Psoas muscle (tissue), 8 donors: ENCODE results near the gene PRR15. TPM values are rescaled to one million over a fixed set of nuclear protein-coding genes. Genes with fewer than 3 reads are reported as not detected.

Experiments
- ATAC-seq, 4 donors: fragments of 200-7000 bp; cut with Tn5 transposase; one replicate each; pipeline ENCODE4 v1.9.1; 2020; ENCODE audit warnings: moderate library complexity in 3 of 4, mild to moderate bottlenecking in 2 of 4
- DNase-seq, 2 donors: peaks; one replicate each; pipeline ENCODE4 v3.0.0-alpha.2; 2020
- H3K27ac ChIP-seq: fragments of 200-600 bp; one replicate; pipeline ENCODE4 v1.8.0; 2022
- H3K27me3 ChIP-seq, 3 donors: fragments of 200-600 bp in 1 of 3; one replicate each; pipeline versions ENCODE4 v1.6.1 to v1.8.0; 2013 to 2022; ENCODE audit warnings: low read length in 2 of 3, mild to moderate bottlenecking in 2 of 3, moderate library complexity in 1 of 3; ENCODE audit not compliant: insufficient read depth in 3 of 3
- H3K36me3 ChIP-seq, 2 donors: fragments of 200-600 bp in 1 of 2; one replicate each; pipeline versions ENCODE4 v1.6.1 to v1.8.0; 2013 to 2022; ENCODE audit warnings: low read depth in 1 of 2, mild to moderate bottlenecking in 1 of 2, moderate library complexity in 1 of 2; ENCODE audit not compliant: insufficient read depth in 1 of 2
- H3K4me1 ChIP-seq: fragments of 200-600 bp; one replicate; pipeline ENCODE4 v1.8.0; 2022
- H3K4me3 ChIP-seq: fragments of 200-600 bp; one replicate; pipeline ENCODE4 v1.8.0; 2022; ENCODE audit warnings: mild to moderate bottlenecking
- H3K9me3 ChIP-seq: fragments of 200-600 bp; one replicate; pipeline ENCODE4 v1.8.0; 2022
- CTCF ChIP-seq: fragments of 200-600 bp; IDR thresholded peaks from one replicate; pipeline ENCODE4 v1.8.0; 2022; ENCODE audit warnings: antibody characterized with exemption
- WGBS, 3 donors: extraction: QIAGEN DNeasy Blood & Tissue Kit; methylation state at CpG; one replicate each; pipeline versions ENCODE4 v1.1.6 to v1.1.7; 2013; 5-methylcytosine and 5-hydroxymethylcytosine counted together
- intact Hi-C, 2 donors: fragments of 100-400 bp; cut with DNase I; formaldehyde crosslinking; loops; one replicate each; pipeline versions ENCODE4 v1.11.0 to v1.14.2; 2022
- polyA plus RNA-seq, 3 donors: library from polyadenylated mRNA; stranded (reverse); fragments of 200-250 nt; gene quantifications; one replicate each; pipeline ENCODE4 v1.2.3, GENCODE V29; 2013
- total RNA-seq, 4 donors: library from RNA; stranded (reverse); fragmentation: NEBNext Ultra II Directional in 2 of 4; extraction: Animal tissue kit (Norgen Biotek cat#: 25700) in 2 of 4; gene quantifications; one replicate each; pipeline versions ENCODE4 v1.2.1 to v1.2.4, GENCODE V29; 2021 to 2023
- donor health status: healthy with polysubstance abuse.
- donor health status: DM: no; HTN: no; CAD: no; lungs with moderate emphysema.
- donor health status: Bipolar disorder and iron deficiency.
- donor health status: healthy.
- donor health status: DM: yes; HTN: yes; CAD: no.
- donor health status: DM: no; HTN: no; CAD: no.
- donor health status: DM: no; HTN: no; CAD: no.
- donor health status: DM: yes; HTN: yes; CAD: no.

Gene PRR15
- total and polyA plus RNA-seq, 7 donors, result 0.05 to 0.32 (median 0.10) TPM; not detected in 3

- no peaks in the 10 kb centered on the region for H3K4me1 ChIP-seq
- no peaks in the 10 kb centered on the region for H3K9me3 ChIP-seq
- H3K27ac ChIP-seq, result no peak overlapping the region
- TF ChIP-seq CTCF, result no peak
- intact Hi-C loops, result no loop called here
- H3K36me3 ChIP-seq, result no peaks in the 10 kb centered on the region
- no peaks in the 10 kb centered on the region for H3K27me3 ChIP-seq
- 64 to 80% (median 72%) methylated on average over 2 of the region's 2 CpGs for WGBS, 3 donors
- no peak overlapping the region for H3K4me3 ChIP-seq
- ATAC-seq, result no peak
- no peak for DNase-seq
Observed at GRCh38 chr7:29588212-29588611, 24.6 kb downstream of the PRR15 start.

- intact Hi-C loops, result no loop called here
- peak; percentile 67 for TF ChIP-seq CTCF
- Histone ChIP-seq H3K9me3 (no peaks in the 10 kb centered on the region), H3K4me1 (no peaks in the 10 kb centered on the region), H3K36me3 (no peaks in the 10 kb centered on the region), H3K27ac (no peak overlapping the region), H3K4me3 (no peak overlapping the region), H3K27me3 (no peaks in the 10 kb centered on the region)
- ATAC-seq (no peak), DNase-seq (no peak)
- 66 to 71% (median 67%) methylated on average over 8 of the region's 8 CpGs for WGBS, 3 donors
Observed at GRCh38 chr7:29588900-29589696, 25.5 kb downstream of the PRR15 start.

- H3K36me3 ChIP-seq, result no peaks in the 10 kb centered on the region
- H3K27me3 ChIP-seq, result no peaks in the 10 kb centered on the region
- H3K27ac ChIP-seq, result no peak overlapping the region
- DNase-seq, result no peak
- H3K4me1 ChIP-seq, result no peaks in the 10 kb centered on the region
- 79 to 87% (median 82%) methylated on average over 2 of the region's 2 CpGs for WGBS, 3 donors
- intact Hi-C loops, result no loop called here
- no peak for TF ChIP-seq CTCF
- no peaks in the 10 kb centered on the region for H3K9me3 ChIP-seq
- no peak overlapping the region for H3K4me3 ChIP-seq
- no peak for ATAC-seq
Observed at GRCh38 chr7:29592866-29593265, 29.2 kb downstream of the PRR15 start.

DNA sequence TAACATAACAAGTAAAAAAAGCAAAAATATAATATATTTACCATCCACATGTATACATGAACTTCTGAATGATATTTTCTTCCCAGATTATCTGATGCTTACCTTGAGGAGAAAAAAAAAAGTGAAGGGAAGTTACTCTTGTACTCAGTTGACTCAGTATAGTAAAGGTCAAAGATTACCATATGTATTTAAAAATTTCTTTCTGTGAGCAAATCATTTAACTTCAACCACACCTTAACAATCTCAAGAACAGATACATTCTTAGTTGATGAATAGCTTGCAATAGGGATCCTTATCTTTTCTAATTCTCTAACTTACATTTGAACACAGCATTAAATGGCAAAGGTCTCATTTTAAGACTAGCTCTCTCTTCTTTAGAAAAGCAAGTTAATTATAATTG is 29.8 kb downstream of the PRR15 start:
- H3K27me3 ChIP-seq, result no peaks in the 10 kb centered on the region
- intact Hi-C loops, result no loop called here
- H3K27ac ChIP-seq, result no peak overlapping the region
- no peak for TF ChIP-seq CTCF
- no peaks in the 10 kb centered on the region for H3K36me3 ChIP-seq
- ATAC-seq (no peak), DNase-seq (no peak)
- H3K4me1 ChIP-seq, result no peaks in the 10 kb centered on the region
- no peaks in the 10 kb centered on the region for H3K9me3 ChIP-seq
- no peak overlapping the region for H3K4me3 ChIP-seq
